Gastroesophageal sphincter (tissue), 3 donors: ENCODE data around the gene PPAN.

ENCODE experiments used
- EP300 ChIP-seq: sonication (generic); formaldehyde crosslinking; IDR thresholded peaks from one replicate; pipeline ENCODE4 v1.6.1; 2017; ENCODE audit warnings: antibody characterized with exemption, mild to moderate bottlenecking
- POLR2A ChIP-seq, 2 donors: fragments of 450-650 bp; IDR thresholded peaks; one replicate each; pipeline ENCODE4 v1.6.1; 2017; ENCODE audit warnings: antibody characterized with exemption in 2 of 2, mild to moderate bottlenecking in 2 of 2, moderate library complexity in 1 of 2
- POLR2AphosphoS5 ChIP-seq: sonication (generic); formaldehyde crosslinking; IDR thresholded peaks from one replicate; pipeline ENCODE4 v1.6.1; 2017; ENCODE audit warnings: antibody characterized with exemption
- TF ChIP-seq, protein P1 (sequence below), 4 experiments: fragments of 200-600 bp in 2 of 4; fragments of 450-650 bp in 2 of 4; sonication (generic) in 1 of 4; IDR thresholded peaks; one replicate each; pipeline ENCODE4 v1.5.1; 2017 to 2019; ENCODE audit warnings: antibody characterized with exemption in 4 of 4, mild to moderate bottlenecking in 2 of 4, moderate library complexity in 2 of 4

- TF ChIP-seq, protein P1, sequence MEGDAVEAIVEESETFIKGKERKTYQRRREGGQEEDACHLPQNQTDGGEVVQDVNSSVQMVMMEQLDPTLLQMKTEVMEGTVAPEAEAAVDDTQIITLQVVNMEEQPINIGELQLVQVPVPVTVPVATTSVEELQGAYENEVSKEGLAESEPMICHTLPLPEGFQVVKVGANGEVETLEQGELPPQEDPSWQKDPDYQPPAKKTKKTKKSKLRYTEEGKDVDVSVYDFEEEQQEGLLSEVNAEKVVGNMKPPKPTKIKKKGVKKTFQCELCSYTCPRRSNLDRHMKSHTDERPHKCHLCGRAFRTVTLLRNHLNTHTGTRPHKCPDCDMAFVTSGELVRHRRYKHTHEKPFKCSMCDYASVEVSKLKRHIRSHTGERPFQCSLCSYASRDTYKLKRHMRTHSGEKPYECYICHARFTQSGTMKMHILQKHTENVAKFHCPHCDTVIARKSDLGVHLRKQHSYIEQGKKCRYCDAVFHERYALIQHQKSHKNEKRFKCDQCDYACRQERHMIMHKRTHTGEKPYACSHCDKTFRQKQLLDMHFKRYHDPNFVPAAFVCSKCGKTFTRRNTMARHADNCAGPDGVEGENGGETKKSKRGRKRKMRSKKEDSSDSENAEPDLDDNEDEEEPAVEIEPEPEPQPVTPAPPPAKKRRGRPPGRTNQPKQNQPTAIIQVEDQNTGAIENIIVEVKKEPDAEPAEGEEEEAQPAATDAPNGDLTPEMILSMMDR (IDR thresholded peaks at IDR 0.05), result no peak
- TF ChIP-seq EP300, result no peak
- no peak for TF ChIP-seq POLR2A (IDR thresholded peaks at IDR 0.05)
- no peak for TF ChIP-seq POLR2AphosphoS5
These were observed 26.7 kb downstream of the PPAN start for GRCh38 chr19:10132905-10133304.
